Left ventricle myocardium inferior (tissue), 1 donor: ENCODE data around the gene TNIK. TPM values are rescaled to one million over a fixed set of nuclear protein-coding genes. Genes with fewer than 3 reads are reported as not detected.

Experiments
- DNase-seq: peaks from one replicate; pipeline ENCODE4 v3.0.0-alpha.2; 2020
- H3K27ac ChIP-seq: fragments of 200-600 bp; replicated peaks from 2 replicates; pipeline ENCODE4 v1.8.0; 2021
- H3K27me3 ChIP-seq: fragments of 200-600 bp; 2 replicates; pipeline ENCODE4 v1.8.0; 2021; ENCODE audit warnings: low read depth
- H3K36me3 ChIP-seq: fragments of 200-600 bp; 2 replicates; pipeline ENCODE4 v1.8.0; 2021
- H3K4me1 ChIP-seq: fragments of 200-600 bp; 2 replicates; pipeline ENCODE4 v1.8.0; 2021
- H3K4me3 ChIP-seq: fragments of 200-600 bp; 2 replicates; pipeline ENCODE4 v1.8.0; 2021; ENCODE audit warnings: mild to moderate bottlenecking, moderate library complexity
- H3K9me3 ChIP-seq: fragments of 200-600 bp; replicated peaks from 2 replicates; pipeline ENCODE4 v1.8.0; 2021
- intact Hi-C: fragments of 100-400 bp; cut with micrococcal nuclease; formaldehyde crosslinking; loops from one replicate; pipeline ENCODE4 v1.11.0; 2022
- total RNA-seq: library from RNA; stranded (reverse); fragmentation: NEBNext Ultra II Directional; extraction: Animal tissue kit (Norgen Biotek cat#: 25700); gene quantifications from one replicate; pipeline ENCODE4 v1.2.1, GENCODE V29; 2021
- TF ChIP-seq, protein P1 (sequence below): fragments of 200-600 bp; IDR thresholded peaks from 2 replicates; pipeline ENCODE4 v1.8.0; 2021; ENCODE audit warnings: antibody characterized with exemption, mild to moderate bottlenecking, borderline replicate concordance
- donor health status: DM: no; HTN: yes; CAD: no; lungs with severe emphysema.

The TNIK gene
- total RNA-seq, 1 donor from 2014 or later: 28.6 TPM

DNA sequence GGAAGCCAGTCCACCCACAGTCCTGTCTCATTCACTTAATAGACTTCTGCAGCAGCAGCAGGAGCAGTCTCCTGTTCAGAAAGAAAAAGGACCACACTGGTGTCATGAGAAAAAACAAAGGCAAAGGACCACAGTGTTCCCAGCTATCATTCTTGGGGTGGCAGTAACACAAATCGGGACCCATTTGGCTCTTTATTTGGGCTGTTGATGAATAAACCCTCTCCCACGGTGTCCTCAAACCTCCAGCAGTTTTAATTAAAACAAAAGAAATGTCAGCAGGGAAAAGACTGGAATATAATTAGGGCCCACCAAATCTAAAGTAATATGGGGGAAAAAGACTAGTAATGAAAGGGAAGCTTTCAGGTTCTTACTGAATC lies 223.2 kb downstream of the TNIK start:
- Histone ChIP-seq H3K27me3 (no peaks in the 10 kb centered on the region), H3K4me3 (no peak overlapping the region), H3K36me3 (no peaks in the 10 kb centered on the region), H3K9me3 (no peaks in the 10 kb centered on the region), H3K27ac (no peak overlapping the region), H3K4me1 (peaks cover 30% of the 10 kb centered on the region)
- DNase-seq: no peak
- TF ChIP-seq, protein P1, sequence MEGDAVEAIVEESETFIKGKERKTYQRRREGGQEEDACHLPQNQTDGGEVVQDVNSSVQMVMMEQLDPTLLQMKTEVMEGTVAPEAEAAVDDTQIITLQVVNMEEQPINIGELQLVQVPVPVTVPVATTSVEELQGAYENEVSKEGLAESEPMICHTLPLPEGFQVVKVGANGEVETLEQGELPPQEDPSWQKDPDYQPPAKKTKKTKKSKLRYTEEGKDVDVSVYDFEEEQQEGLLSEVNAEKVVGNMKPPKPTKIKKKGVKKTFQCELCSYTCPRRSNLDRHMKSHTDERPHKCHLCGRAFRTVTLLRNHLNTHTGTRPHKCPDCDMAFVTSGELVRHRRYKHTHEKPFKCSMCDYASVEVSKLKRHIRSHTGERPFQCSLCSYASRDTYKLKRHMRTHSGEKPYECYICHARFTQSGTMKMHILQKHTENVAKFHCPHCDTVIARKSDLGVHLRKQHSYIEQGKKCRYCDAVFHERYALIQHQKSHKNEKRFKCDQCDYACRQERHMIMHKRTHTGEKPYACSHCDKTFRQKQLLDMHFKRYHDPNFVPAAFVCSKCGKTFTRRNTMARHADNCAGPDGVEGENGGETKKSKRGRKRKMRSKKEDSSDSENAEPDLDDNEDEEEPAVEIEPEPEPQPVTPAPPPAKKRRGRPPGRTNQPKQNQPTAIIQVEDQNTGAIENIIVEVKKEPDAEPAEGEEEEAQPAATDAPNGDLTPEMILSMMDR: no peak
- intact Hi-C loops: no loop called here

DNA sequence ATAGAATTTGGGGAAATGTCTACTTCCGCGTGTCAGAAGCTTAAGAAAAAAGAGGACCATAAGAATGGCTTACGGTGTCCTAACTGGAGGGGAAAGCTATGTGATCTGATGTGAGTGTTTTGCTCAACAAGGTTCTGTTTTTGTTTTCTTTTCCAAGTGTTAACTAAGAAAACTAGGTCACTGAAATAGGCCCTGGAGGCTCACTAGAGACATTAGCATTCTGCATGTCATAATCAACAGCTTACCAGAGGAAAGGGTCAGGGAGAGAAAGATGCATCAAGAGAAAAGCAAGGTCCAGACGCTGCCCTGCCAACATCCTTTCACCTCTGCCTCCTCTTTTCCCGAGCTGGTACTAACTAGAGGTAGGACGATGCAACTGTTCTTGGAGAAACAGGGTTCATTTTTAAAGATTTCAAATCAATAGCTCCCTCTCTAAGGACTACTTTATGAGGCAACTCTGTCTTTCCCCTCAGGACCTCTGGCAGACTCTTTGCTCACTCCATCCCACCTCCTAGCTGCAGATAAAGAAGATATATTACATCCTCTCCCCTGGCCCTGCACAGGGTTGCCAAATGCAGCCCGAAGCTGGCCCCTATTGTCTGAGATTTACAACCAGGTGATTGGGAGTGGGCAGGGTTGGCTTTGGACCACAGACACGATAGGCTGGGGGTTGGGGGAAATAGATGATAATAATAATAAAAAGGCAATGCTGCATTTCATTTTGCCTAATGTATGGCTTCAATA lies 223.8 kb downstream of the TNIK start:
- Histone ChIP-seq H3K27me3 (no peaks in the 10 kb centered on the region), H3K27ac (peak overlapping the region; percentile 8), H3K36me3 (no peaks in the 10 kb centered on the region), H3K9me3 (no peaks in the 10 kb centered on the region), H3K4me3 (no peak overlapping the region), H3K4me1 (peaks cover 32% of the 10 kb centered on the region)
- intact Hi-C loops: no loop called here
- TF ChIP-seq, protein P1: no peak
- no peak for DNase-seq

DNA sequence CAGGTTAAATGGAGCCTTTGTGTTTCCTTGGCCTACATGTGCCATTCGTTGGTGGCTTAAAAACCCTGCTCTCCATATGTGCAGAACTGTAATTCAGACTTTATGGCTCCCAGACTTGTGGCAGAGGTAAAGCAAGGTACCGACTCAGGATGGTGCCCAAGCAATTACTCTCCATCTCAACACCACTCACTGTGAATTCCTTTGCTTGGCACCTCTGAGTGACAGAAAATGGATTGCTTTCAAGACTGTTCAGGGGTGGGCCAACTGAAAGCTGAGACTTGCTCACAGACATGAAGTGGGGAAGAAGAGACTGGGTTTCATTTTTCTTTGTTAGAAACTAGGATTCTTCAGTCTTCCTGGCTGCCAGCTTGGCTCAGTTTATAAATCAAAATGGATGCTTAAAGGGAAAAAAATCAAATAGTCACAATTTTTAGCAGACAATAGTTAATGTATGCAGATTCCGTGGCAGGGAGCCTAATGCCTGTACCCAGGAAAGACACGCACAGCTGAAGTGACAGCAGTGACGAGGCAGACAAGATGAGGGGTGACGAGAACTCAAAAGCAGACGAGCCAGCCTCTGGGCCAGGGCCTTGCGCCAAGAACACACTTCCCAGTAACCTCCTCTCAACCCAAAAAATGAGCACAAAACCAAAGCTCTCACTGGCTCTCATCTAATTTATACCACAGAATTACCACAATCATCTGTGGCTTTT lies 225.8 kb downstream of the TNIK start:
- no peak overlapping the region for H3K27ac ChIP-seq
- peaks cover 41% of the 10 kb centered on the region for H3K4me1 ChIP-seq
- H3K4me3 ChIP-seq: no peak overlapping the region
- no peaks in the 10 kb centered on the region for H3K9me3 ChIP-seq
- TF ChIP-seq, protein P1: no peak
- no peaks in the 10 kb centered on the region for H3K36me3 ChIP-seq
- H3K27me3 ChIP-seq: no peaks in the 10 kb centered on the region
- intact Hi-C loops: no loop called here
- no peak for DNase-seq

DNA sequence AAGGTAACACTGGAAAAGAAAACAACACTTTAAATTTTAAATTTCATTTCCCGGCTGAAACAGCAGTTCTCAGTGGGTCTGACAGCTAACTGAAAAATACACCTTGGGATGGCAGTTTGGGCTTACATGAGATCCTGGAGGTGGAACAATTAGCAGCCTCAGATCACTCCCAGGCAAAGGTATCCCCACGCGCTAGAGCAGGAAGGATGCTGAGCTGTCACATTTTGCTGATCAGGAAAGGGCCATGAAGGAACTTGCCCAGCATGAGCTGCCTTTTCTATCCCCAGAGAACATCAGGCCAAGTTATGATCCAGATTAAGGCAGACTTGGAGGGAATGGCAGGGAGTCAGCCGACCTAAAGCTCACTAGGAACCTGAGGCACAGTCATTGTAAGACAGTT lies 228.8 kb downstream of the TNIK start:
- Histone ChIP-seq H3K36me3 (peaks cover under 1% of the 10 kb centered on the region), H3K27me3 (no peaks in the 10 kb centered on the region), H3K4me3 (no peak overlapping the region), H3K9me3 (no peaks in the 10 kb centered on the region), H3K27ac (no peak overlapping the region), H3K4me1 (peaks cover 36% of the 10 kb centered on the region)
- intact Hi-C loops: no loop called here
- TF ChIP-seq, protein P1: no peak
- no peak for DNase-seq

DNA sequence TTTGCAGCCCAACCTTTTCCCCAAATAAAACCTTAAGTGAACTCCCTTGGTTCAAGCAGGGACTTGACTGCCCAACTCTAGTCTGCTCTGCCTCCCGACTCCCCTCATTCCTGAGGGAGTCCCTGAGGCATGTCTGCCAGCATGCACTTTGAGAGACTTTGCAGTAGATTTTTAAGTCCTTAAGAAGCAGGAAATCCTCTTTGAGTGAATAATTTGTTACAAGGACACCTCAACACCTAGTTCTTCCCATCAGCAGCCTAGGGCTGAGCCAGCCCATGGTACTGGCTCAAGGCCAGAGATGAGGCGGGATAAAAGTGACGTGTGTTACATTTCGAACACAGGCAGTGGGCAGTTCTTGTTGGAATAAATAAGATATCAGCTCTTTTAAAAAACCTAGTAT lies 229.3 kb downstream of the TNIK start:
- H3K4me1 ChIP-seq: peaks cover 31% of the 10 kb centered on the region
- H3K9me3 ChIP-seq: peaks cover 5% of the 10 kb centered on the region
- H3K36me3 ChIP-seq: peaks cover 6% of the 10 kb centered on the region
- intact Hi-C loops: no loop called here
- no peak overlapping the region for H3K27ac ChIP-seq
- no peaks in the 10 kb centered on the region for H3K27me3 ChIP-seq
- TF ChIP-seq, protein P1: no peak
- DNase-seq: no peak
- H3K4me3 ChIP-seq: no peak overlapping the region
